Measurements from ENCODE around the gene FLT3LG.

FLT3LG gene

GRCh38 chr19:49433240-49433901 lies 40.6 kb upstream of the FLT3LG start:
- DNase-seq (ENCODE audit: low read depth in 1 of 2, low spot score in 1 of 2) = no peak
- no peak for TF ChIP-seq JUND (IDR thresholded peaks at IDR 0.05; ENCODE audit: low read depth)
- in situ Hi-C loops (cut with HindIII; ENCODE audit: low pct_unique_long_range_greater_than_20kb, low sequenced_read_pairs) = no loop called here

- peak in 1 of 2 experiments; percentile 38 for DNase-seq (ENCODE audit: low read depth in 1 of 2, low spot score in 1 of 2)
- TF ChIP-seq JUND (IDR thresholded peaks at IDR 0.05; ENCODE audit: low read depth) = no peak
- in situ Hi-C loops (cut with HindIII; ENCODE audit: low pct_unique_long_range_greater_than_20kb, low sequenced_read_pairs) = no loop called here
Measured at GRCh38 chr19:49434907-49435583, 39.0 kb upstream of the FLT3LG start.

- in situ Hi-C loops (cut with HindIII; ENCODE audit: low pct_unique_long_range_greater_than_20kb, low sequenced_read_pairs) = no loop called here
- no peak for TF ChIP-seq JUND (IDR thresholded peaks at IDR 0.05; ENCODE audit: low read depth)
- no peak for DNase-seq (ENCODE audit: low read depth in 1 of 2, low spot score in 1 of 2)
Measured at GRCh38 chr19:49435670-49436069, 38.3 kb upstream of the FLT3LG start.

- DNase-seq (ENCODE audit: low read depth in 1 of 2, low spot score in 1 of 2) = no peak
- no peak for TF ChIP-seq JUND (IDR thresholded peaks at IDR 0.05; ENCODE audit: low read depth)
- in situ Hi-C loops (cut with HindIII; ENCODE audit: low pct_unique_long_range_greater_than_20kb, low sequenced_read_pairs) = no loop called here
Measured at GRCh38 chr19:49436381-49437017, 37.5 kb upstream of the FLT3LG start.

GRCh38 chr19:49437231-49437630 lies 36.8 kb upstream of the FLT3LG start:
- DNase-seq (ENCODE audit: low read depth in 1 of 2, low spot score in 1 of 2) = no peak
- in situ Hi-C loops (cut with HindIII; ENCODE audit: low pct_unique_long_range_greater_than_20kb, low sequenced_read_pairs) = no loop called here
- no peak for TF ChIP-seq JUND (IDR thresholded peaks at IDR 0.05; ENCODE audit: low read depth)

GRCh38 chr19:49438261-49438660 lies 35.8 kb upstream of the FLT3LG start:
- in situ Hi-C loops (cut with HindIII; ENCODE audit: low pct_unique_long_range_greater_than_20kb, low sequenced_read_pairs) = no loop called here
- DNase-seq (ENCODE audit: low read depth in 1 of 2, low spot score in 1 of 2) = no peak
- no peak for TF ChIP-seq JUND (IDR thresholded peaks at IDR 0.05; ENCODE audit: low read depth)

- no peak for TF ChIP-seq JUND (IDR thresholded peaks at IDR 0.05; ENCODE audit: low read depth)
- DNase-seq (ENCODE audit: low read depth in 1 of 2, low spot score in 1 of 2) = no peak
- in situ Hi-C loops (cut with HindIII; ENCODE audit: low pct_unique_long_range_greater_than_20kb, low sequenced_read_pairs) = no loop called here
Measured at GRCh38 chr19:49439836-49440235, 34.2 kb upstream of the FLT3LG start.

- TF ChIP-seq JUND (IDR thresholded peaks at IDR 0.05; ENCODE audit: low read depth) = no peak
- DNase-seq (ENCODE audit: low read depth in 1 of 2, low spot score in 1 of 2) = no peak
- in situ Hi-C loops (cut with HindIII; ENCODE audit: low pct_unique_long_range_greater_than_20kb, low sequenced_read_pairs) = no loop called here
Measured at GRCh38 chr19:49440439-49441209, 33.4 kb upstream of the FLT3LG start.

- TF ChIP-seq JUND (IDR thresholded peaks at IDR 0.05; ENCODE audit: low read depth) = no peak
- DNase-seq (ENCODE audit: low read depth in 1 of 2, low spot score in 1 of 2) = peak in 1 of 2 experiments; percentile 15
- in situ Hi-C loops (cut with HindIII; ENCODE audit: low pct_unique_long_range_greater_than_20kb, low sequenced_read_pairs) = no loop called here
Measured at GRCh38 chr19:49441210-49441959, 32.6 kb upstream of the FLT3LG start, which contains the start of gene SLC17A7. Gene SLC17A7 (minus strand): TSS chr19:49441527. CDS start chr19:49441379, 148 bp downstream.

GRCh38 chr19:49441960-49442350 lies 32.1 kb upstream of the FLT3LG start:
- TF ChIP-seq JUND (IDR thresholded peaks at IDR 0.05; ENCODE audit: low read depth) = no peak
- no peak for DNase-seq (ENCODE audit: low read depth in 1 of 2, low spot score in 1 of 2)
- in situ Hi-C loops (cut with HindIII; ENCODE audit: low pct_unique_long_range_greater_than_20kb, low sequenced_read_pairs) = no loop called here

- in situ Hi-C loops (cut with HindIII; ENCODE audit: low pct_unique_long_range_greater_than_20kb, low sequenced_read_pairs) = no loop called here
- TF ChIP-seq JUND (IDR thresholded peaks at IDR 0.05; ENCODE audit: low read depth) = no peak
- DNase-seq (ENCODE audit: low read depth in 1 of 2, low spot score in 1 of 2) = peak in 1 of 2 experiments; percentile 39
Measured at GRCh38 chr19:49442354-49442753, 31.7 kb upstream of the FLT3LG start.

Measured in T47D (cell line).